ENCODE results near the gene TAS2R38. TPM values are rescaled to one million over a fixed set of nuclear protein-coding genes. Genes with fewer than 3 reads are reported as not detected.

Gene TAS2R38
- polyA plus RNA-seq = not detected

- Mint-ChIP-seq H3K36me3 (no peaks in the 10 kb centered on the region), H3K27ac (no peak within 1 kb of the TSS), H3K4me3 (no peak within 1 kb of the TSS), H3K9me3 (peaks cover 0 to 2% (median 0%) of the 10 kb centered on the region in 3 donors), H3K27me3 (peaks cover 1% of the 10 kb centered on the region), H3K4me1 (peaks cover 0 to 8% (median 7%) of the 10 kb centered on the region in 3 donors)
Observed at GRCh38 chr7:141973673-141974072, at the start of gene TAS2R38. Gene TAS2R38, minus strand, starts transcription at chr7:141973773. Its CDS starts 84 bp downstream, at chr7:141973689.

- no peak overlapping the region for H3K4me3 Mint-ChIP-seq
- no peaks in the 10 kb centered on the region for H3K9me3 Mint-ChIP-seq
- H3K27ac Mint-ChIP-seq = no peak overlapping the region
Observed at GRCh38 chr7:142018154-142018553, 44.6 kb upstream of the TAS2R38 start.

GRCh38 chr7:142017451-142017850 lies 43.9 kb upstream of the TAS2R38 start:
- H3K4me3 Mint-ChIP-seq = no peak overlapping the region
- peaks cover 4% of the 10 kb centered on the region for H3K27me3 Mint-ChIP-seq
- no peaks in the 10 kb centered on the region for H3K36me3 Mint-ChIP-seq
- no peaks in the 10 kb centered on the region for H3K9me3 Mint-ChIP-seq
- H3K4me1 Mint-ChIP-seq = no peaks in the 10 kb centered on the region
- no peak overlapping the region for H3K27ac Mint-ChIP-seq

More at GRCh38 chr7:142018154-142018553, 44.6 kb upstream of the TAS2R38 start:
- Mint-ChIP-seq H3K27me3 (peaks cover 4% of the 10 kb centered on the region), H3K4me1 (no peaks in the 10 kb centered on the region), H3K36me3 (no peaks in the 10 kb centered on the region)

- peaks cover 2% of the 10 kb centered on the region for H3K27me3 Mint-ChIP-seq
- H3K4me1 Mint-ChIP-seq = no peaks in the 10 kb centered on the region
- H3K27ac Mint-ChIP-seq = no peak overlapping the region
- no peak overlapping the region for H3K4me3 Mint-ChIP-seq
- peaks cover 0 to 3% (median 0%) of the 10 kb centered on the region in 3 donors for H3K9me3 Mint-ChIP-seq
- H3K36me3 Mint-ChIP-seq = no peaks in the 10 kb centered on the region
Observed at GRCh38 chr7:142012825-142013511, 39.4 kb upstream of the TAS2R38 start.

GRCh38 chr7:142010952-142011548 lies 37.5 kb upstream of the TAS2R38 start:
- no peaks in the 10 kb centered on the region for H3K4me1 Mint-ChIP-seq
- H3K9me3 Mint-ChIP-seq = peaks cover 0 to 3% (median 0%) of the 10 kb centered on the region in 3 donors
- H3K27me3 Mint-ChIP-seq = no peaks in the 10 kb centered on the region
- H3K27ac Mint-ChIP-seq = no peak overlapping the region
- no peak overlapping the region for H3K4me3 Mint-ChIP-seq
- no peaks in the 10 kb centered on the region for H3K36me3 Mint-ChIP-seq

- Mint-ChIP-seq H3K4me1 (no peaks in the 10 kb centered on the region), H3K9me3 (peaks cover 0 to 3% (median 0%) of the 10 kb centered on the region in 3 donors), H3K27me3 (no peaks in the 10 kb centered on the region), H3K4me3 (no peak overlapping the region), H3K27ac (no peak overlapping the region), H3K36me3 (no peaks in the 10 kb centered on the region)
Observed at GRCh38 chr7:142009187-142009586, 35.6 kb upstream of the TAS2R38 start.

GRCh38 chr7:142006577-142006976 lies 33.0 kb upstream of the TAS2R38 start:
- Mint-ChIP-seq H3K27ac (no peak overlapping the region), H3K4me1 (no peaks in the 10 kb centered on the region), H3K27me3 (no peaks in the 10 kb centered on the region), H3K4me3 (no peak overlapping the region), H3K36me3 (no peaks in the 10 kb centered on the region), H3K9me3 (peaks cover 0 to 3% (median 2%) of the 10 kb centered on the region in 3 donors)

GRCh38 chr7:142002179-142002578 lies 28.6 kb upstream of the TAS2R38 start:
- Mint-ChIP-seq H3K27me3 (peaks cover 4% of the 10 kb centered on the region), H3K4me1 (no peaks in the 10 kb centered on the region), H3K9me3 (peaks cover 2 to 4% (median 3%) of the 10 kb centered on the region in 3 donors), H3K36me3 (no peaks in the 10 kb centered on the region), H3K4me3 (no peak overlapping the region), H3K27ac (no peak overlapping the region)

- Mint-ChIP-seq H3K9me3 (peaks cover 2 to 4% (median 3%) of the 10 kb centered on the region in 3 donors), H3K27ac (no peak overlapping the region), H3K4me3 (no peak overlapping the region), H3K27me3 (peaks cover 4% of the 10 kb centered on the region), H3K36me3 (no peaks in the 10 kb centered on the region), H3K4me1 (no peaks in the 10 kb centered on the region)
Observed at GRCh38 chr7:142001163-142001874, 27.7 kb upstream of the TAS2R38 start.

GRCh38 chr7:142000244-142000643 lies 26.7 kb upstream of the TAS2R38 start:
- Mint-ChIP-seq H3K27ac (no peak overlapping the region), H3K27me3 (peaks cover 4% of the 10 kb centered on the region), H3K4me3 (no peak overlapping the region), H3K36me3 (no peaks in the 10 kb centered on the region), H3K9me3 (peaks cover 3 to 4% (median 4%) of the 10 kb centered on the region in 3 donors), H3K4me1 (no peaks in the 10 kb centered on the region)

- Mint-ChIP-seq H3K27me3 (peaks cover 4% of the 10 kb centered on the region), H3K4me3 (no peak overlapping the region), H3K9me3 (peaks cover 3 to 6% (median 4%) of the 10 kb centered on the region in 3 donors), H3K27ac (no peak overlapping the region), H3K4me1 (no peaks in the 10 kb centered on the region), H3K36me3 (no peaks in the 10 kb centered on the region)
Observed at GRCh38 chr7:141999058-141999623, 25.6 kb upstream of the TAS2R38 start.

GRCh38 chr7:141993354-141993753 lies 19.8 kb upstream of the TAS2R38 start:
- Mint-ChIP-seq H3K36me3 (no peaks in the 10 kb centered on the region), H3K27ac (no peak overlapping the region), H3K4me3 (no peak overlapping the region), H3K27me3 (peaks cover 4% of the 10 kb centered on the region), H3K4me1 (no peaks in the 10 kb centered on the region), H3K9me3 (peaks cover 2 to 6% (median 2%) of the 10 kb centered on the region in 3 donors)

GRCh38 chr7:141992688-141993087 lies 19.1 kb upstream of the TAS2R38 start:
- Mint-ChIP-seq H3K27me3 (peaks cover 1% of the 10 kb centered on the region), H3K4me1 (no peaks in the 10 kb centered on the region), H3K36me3 (no peaks in the 10 kb centered on the region), H3K9me3 (peaks cover 0 to 6% (median 0%) of the 10 kb centered on the region in 3 donors), H3K4me3 (no peak overlapping the region), H3K27ac (no peak overlapping the region)

GRCh38 chr7:141992156-141992555 lies 18.6 kb upstream of the TAS2R38 start:
- H3K27me3 Mint-ChIP-seq = peaks cover 1% of the 10 kb centered on the region
- H3K36me3 Mint-ChIP-seq = no peaks in the 10 kb centered on the region
- H3K4me1 Mint-ChIP-seq = no peaks in the 10 kb centered on the region
- peaks cover 0 to 6% (median 0%) of the 10 kb centered on the region in 3 donors for H3K9me3 Mint-ChIP-seq
- no peak overlapping the region for H3K4me3 Mint-ChIP-seq
- H3K27ac Mint-ChIP-seq = no peak overlapping the region

GRCh38 chr7:141991140-141991539 lies 17.6 kb upstream of the TAS2R38 start:
- Mint-ChIP-seq H3K4me3 (no peak overlapping the region), H3K4me1 (no peaks in the 10 kb centered on the region), H3K27me3 (peaks cover 1% of the 10 kb centered on the region), H3K9me3 (peaks cover 0 to 10% (median 0%) of the 10 kb centered on the region in 3 donors), H3K27ac (no peak overlapping the region), H3K36me3 (no peaks in the 10 kb centered on the region)
